K562 (cell line): Measurements from ENCODE around the gene SERTAD1. TPM values are rescaled to one million over a fixed set of nuclear protein-coding genes. Genes with fewer than 3 reads are reported as not detected.

Source experiments
- BRD4 ChIP-seq: fragments of 200-600 bp; sonication (generic); IDR thresholded peaks from 2 replicates; pipeline ENCODE4 v1.6.1; 2017; ENCODE audit warnings: inconsistent platforms
- CHCHD3 ChIP-seq: fragments of 250-450 bp; sonication (Bioruptor Pico); IDR thresholded peaks from 2 replicates; pipeline ENCODE4 v2.1.2; 2022; ENCODE audit warnings: mild to moderate bottlenecking
- GTF2B ChIP-seq: IDR thresholded peaks from 2 replicates; pipeline ENCODE4 v1.6.1; 2011; ENCODE audit not compliant: insufficient read length; ENCODE audit errors: extremely low read depth
- GTF2F1 ChIP-seq: IDR thresholded peaks from 2 replicates; pipeline ENCODE4 v1.6.1; 2011; ENCODE audit warnings: low read depth, low read length, improper control_type of control experiment
- HDGF ChIP-seq: fragments of 450-650 bp; IDR thresholded peaks from 2 replicates; pipeline ENCODE4 v1.6.1; 2016
- HOMEZ ChIP-seq: fragments of 250-450 bp; sonication (Bioruptor Pico); IDR thresholded peaks from 2 replicates; pipeline ENCODE4 v1.4.0; 2020; ENCODE audit warnings: mild to moderate bottlenecking, moderate library complexity
- PML ChIP-seq: IDR thresholded peaks from 2 replicates; pipeline ENCODE4 v1.6.1; 2012; ENCODE audit warnings: low read length, inconsistent platforms
- PTBP1 ChIP-seq: fragments of 200-400 bp; formaldehyde crosslinking; IDR thresholded peaks from 2 replicates; pipeline ENCODE4 v1.6.1; 2017; ENCODE audit warnings: low read depth, low read length
- XRCC4 ChIP-seq: IDR thresholded peaks from one replicate; pipeline ENCODE4 v1.6.1; 2011; ENCODE audit not compliant: insufficient read depth, insufficient read length; ENCODE audit errors: extremely low read depth
- ZBTB26 ChIP-seq: fragments of 450-650 bp; formaldehyde crosslinking; IDR thresholded peaks from 2 replicates; pipeline ENCODE4 v1.4.0; 2022; ENCODE audit warnings: missing genetic modification characterization
- ZNF174 ChIP-seq: fragments of 250-450 bp; sonication (Bioruptor Pico); IDR thresholded peaks from 2 replicates; pipeline ENCODE4 v1.4.0; 2020; ENCODE audit warnings: mild to moderate bottlenecking
- ZNF311 ChIP-seq: fragments of 250-450 bp; sonication (Bioruptor Pico); IDR thresholded peaks from 2 replicates; pipeline ENCODE4 v1.4.0; 2020; ENCODE audit warnings: mild to moderate bottlenecking, moderate library complexity
- ZNF318 ChIP-seq, 2 experiments: fragments of 450-650 bp; IDR thresholded peaks; 2 replicates each; pipeline ENCODE4 v1.6.1; 2016; ENCODE audit warnings: mild to moderate bottlenecking in 2 of 2, borderline replicate concordance in 1 of 2, low read depth in 1 of 2, moderate library complexity in 1 of 2
- ZNF699 ChIP-seq: fragments of 250-450 bp; sonication (Bioruptor Pico); IDR thresholded peaks from 2 replicates; pipeline ENCODE4 v1.8.0; 2021; ENCODE audit warnings: mild to moderate bottlenecking, moderate library complexity; ENCODE audit not compliant: insufficient replicate concordance
- polyA plus RNA-seq, 8 experiments: library from polyadenylated mRNA; depleted of rRNA in 4 of 8; stranded (reverse) in 5 of 8; unstranded in 3 of 8; fragments of >200 nt; fragmentation: Nextera tagmentation in 2 of 8; fragmentation: Illumina TruSeq in 1 of 8; extraction: Ambion mirVana in 2 of 8; extraction: Trizol in 1 of 8; gene quantifications; 2 replicates each; pipeline versions ENCODE4 v1.2.1 to v1.2.3, GENCODE V29; 2011 to 2014; ENCODE audit warnings: inconsistent platforms in 1 of 8, missing spikeins in 1 of 8
- total RNA-seq, 7 experiments: library from RNA; depleted of rRNA in 6 of 7; stranded (reverse); fragments of >200 nt in 6 of 7; fragmentation: Illumina TruSeq in 2 of 7; extraction: Trizol in 2 of 7; gene quantifications; 2 replicates each; pipeline versions ENCODE4 v1.2.1 to v1.2.3, GENCODE V29; 2011 to 2021; ENCODE audit warnings: low replicate concordance in 1 of 7

Gene SERTAD1
- total and polyA plus RNA-seq, 9 of the 15 experiments (the other 6 are each of a cell fraction or from before 2014, with no cell fraction given) = 0.15 to 8.7 (median 4.9) TPM

- TF ChIP-seq ZBTB26 (CRISPR knock-in tag) (peak; percentile 56; the same call in 1 of the 2 replicates), GTF2F1 (no peak), XRCC4 (no peak), BRD4 (no peak), GTF2B (no peak), ZNF699 (CRISPR knock-in tag) (no peak), ZNF318 (IDR thresholded peaks at IDR 0.05; ENCODE audit: borderline replicate concordance in 1 of 2, low read depth in 1 of 2) (no peak), HDGF (no peak), HOMEZ (CRISPR knock-in tag) (no peak), ZNF311 (CRISPR knock-in tag) (no peak), PML (peak; percentile 53; the same call in 1 of the 2 replicates), CHCHD3 (CRISPR knock-in tag) (no peak), ZNF174 (CRISPR knock-in tag) (no peak), PTBP1 (no peak)
Observed at GRCh38 chr19:40420766-40421765, 4.7 kb downstream of the SERTAD1 start (continued).
